ENCODE data around the gene PHF23.

GRCh38 chr17:7241783-7242716, 2.8 kb upstream of the PHF23 start, which contains the start of gene GABARAP:
- TF ChIP-seq GATA2 (IDR thresholded peaks at IDR 0.05; ENCODE audit: low read depth, low read length) (no peak), GATA3 (IDR thresholded peaks at IDR 0.05; ENCODE audit: low read depth, low read length) (no peak)
